Activated naive CD4-positive, alpha-beta T cell treated with anti-CD3 and anti-CD28 coated beads, Interleukin-2, amount 50 U/mL, for 72 hours (primary cell): Measurements from ENCODE around the gene PTX4. TPM values are rescaled to one million over a fixed set of nuclear protein-coding genes. Genes with fewer than 3 reads are reported as not detected.

Source experiments
- ATAC-seq, 2 donors: fragments of 150-1000 bp; cut with Tn5 transposase; 2 replicates each; pipeline ENCODE4 v1.10.0; 2021; ENCODE audit warnings: mild to moderate bottlenecking in 2 of 2, moderate library complexity in 2 of 2
- DNase-seq, 2 donors: peaks; one replicate each; pipeline ENCODE4 v3.0.0; 2021 to 2022; ENCODE audit warnings: low spot score in 2 of 2
- H3K27ac Mint-ChIP-seq, 2 donors: one replicate each; pipeline ENCODE4 v1.8.0; 2022; ENCODE audit warnings: mild to moderate bottlenecking in 2 of 2, mixed read lengths in 2 of 2
- H3K36me3 Mint-ChIP-seq, 2 donors: one replicate each; pipeline ENCODE4 v1.8.0; 2022; ENCODE audit warnings: mixed read lengths in 2 of 2
- H3K9me3 Mint-ChIP-seq, 2 donors: one replicate each; pipeline ENCODE4 v1.8.0; 2022; ENCODE audit warnings: mixed read lengths in 2 of 2
- total RNA-seq, 2 donors: library from RNA; stranded (reverse); gene quantifications; one replicate each; pipeline ENCODE4 v1.2.3, GENCODE V29; 2022

PTX4 gene
- total RNA-seq, 2 donors from 2014 or later: not detected

- H3K9me3 Mint-ChIP-seq: no peaks in the 10 kb centered on the region
- H3K27ac Mint-ChIP-seq: no peak overlapping the region
- H3K36me3 Mint-ChIP-seq: no peaks in the 10 kb centered on the region
- no peak for DNase-seq
- ATAC-seq: no peak
Measured at GRCh38 chr16:1461146-1461545, 27.6 kb downstream of the PTX4 start.

- Mint-ChIP-seq H3K27ac (no peak overlapping the region), H3K9me3 (no peaks in the 10 kb centered on the region), H3K36me3 (no peaks in the 10 kb centered on the region)
- ATAC-seq: no peak
- no peak for DNase-seq
Measured at GRCh38 chr16:1460602-1461138, 28.1 kb downstream of the PTX4 start.

- H3K36me3 Mint-ChIP-seq: no peaks in the 10 kb centered on the region
- no peak for ATAC-seq
Measured at GRCh38 chr16:1459967-1460366, 28.8 kb downstream of the PTX4 start.

GRCh38 chr16:1458977-1459341 is 29.8 kb downstream of the PTX4 start:
- DNase-seq (no peak), ATAC-seq (peak in 1 of 2 donors; percentile 9)
- no peaks in the 10 kb centered on the region for H3K36me3 Mint-ChIP-seq
- H3K9me3 Mint-ChIP-seq: no peaks in the 10 kb centered on the region
- H3K27ac Mint-ChIP-seq: peak overlapping the region; percentile 61 to 76

More at GRCh38 chr16:1459967-1460366, 28.8 kb downstream of the PTX4 start:
- no peak for DNase-seq
- Mint-ChIP-seq H3K9me3 (no peaks in the 10 kb centered on the region), H3K27ac (no peak overlapping the region)

- Mint-ChIP-seq H3K27ac (peak overlapping the region; percentile 61 to 76), H3K36me3 (no peaks in the 10 kb centered on the region), H3K9me3 (no peaks in the 10 kb centered on the region)
- DNase-seq (peak in 1 of 2 donors; percentile 31), ATAC-seq (peak; percentile 82 to 85)
Measured at GRCh38 chr16:1458336-1458976, 30.3 kb downstream of the PTX4 start.

DNA sequence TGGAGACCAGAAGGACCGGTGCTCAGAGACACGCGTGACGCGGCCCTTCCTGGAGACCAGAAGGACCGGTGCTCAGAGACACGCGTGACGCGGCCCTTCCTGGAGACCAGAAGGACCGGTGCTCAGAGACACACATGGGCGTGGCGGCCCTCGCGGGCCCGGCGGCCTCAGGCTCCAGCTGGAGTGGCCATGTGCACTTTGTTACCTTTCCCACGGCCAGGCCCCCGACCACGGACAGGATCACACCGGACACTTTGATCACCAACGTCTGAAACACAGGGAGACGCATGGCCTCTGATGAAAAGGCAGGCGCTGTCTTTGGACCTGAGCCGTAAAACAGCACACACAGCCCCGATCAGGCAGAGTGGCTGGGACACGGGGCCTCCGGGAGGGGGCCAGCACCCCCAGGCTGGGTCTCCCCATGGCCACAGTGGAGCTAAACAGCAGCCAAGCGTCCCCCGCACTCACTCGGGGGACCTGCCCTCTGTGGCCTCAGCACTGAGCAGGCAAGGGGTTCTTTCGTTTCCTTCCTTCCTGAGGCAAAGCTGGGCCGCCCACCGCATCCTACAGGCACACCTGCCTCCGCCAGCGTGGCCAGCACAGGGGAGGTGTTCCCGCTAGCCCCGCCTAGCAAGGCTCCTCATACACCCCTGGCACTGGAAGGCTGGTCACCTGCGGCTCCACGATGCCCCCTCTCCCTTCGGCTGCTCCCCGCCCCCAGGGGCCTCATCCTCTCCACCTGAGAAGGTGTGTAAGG is 31.1 kb downstream of the PTX4 start:
- ATAC-seq (peak in 1 of 2 donors; percentile 12), DNase-seq (no peak)
- Mint-ChIP-seq H3K36me3 (no peaks in the 10 kb centered on the region), H3K27ac (peak overlapping the region in 1 of 2 donors; percentile 76), H3K9me3 (no peaks in the 10 kb centered on the region)

- DNase-seq (no peak), ATAC-seq (no peak)
- Mint-ChIP-seq H3K27ac (no peak overlapping the region), H3K9me3 (no peaks in the 10 kb centered on the region), H3K36me3 (no peaks in the 10 kb centered on the region)
Measured at GRCh38 chr16:1456951-1457350, 31.8 kb downstream of the PTX4 start.

GRCh38 chr16:1455190-1456171 is 33.3 kb downstream of the PTX4 start:
- no peak for ATAC-seq
- no peaks in the 10 kb centered on the region for H3K9me3 Mint-ChIP-seq
- H3K36me3 Mint-ChIP-seq: no peaks in the 10 kb centered on the region
- H3K27ac Mint-ChIP-seq: peak overlapping the region in 1 of 2 donors; percentile 50
- no peak for DNase-seq

- Mint-ChIP-seq H3K9me3 (no peaks in the 10 kb centered on the region), H3K36me3 (no peaks in the 10 kb centered on the region), H3K27ac (no peak overlapping the region)
- DNase-seq (no peak), ATAC-seq (no peak)
Measured at GRCh38 chr16:1454561-1454960, 34.2 kb downstream of the PTX4 start.

DNA sequence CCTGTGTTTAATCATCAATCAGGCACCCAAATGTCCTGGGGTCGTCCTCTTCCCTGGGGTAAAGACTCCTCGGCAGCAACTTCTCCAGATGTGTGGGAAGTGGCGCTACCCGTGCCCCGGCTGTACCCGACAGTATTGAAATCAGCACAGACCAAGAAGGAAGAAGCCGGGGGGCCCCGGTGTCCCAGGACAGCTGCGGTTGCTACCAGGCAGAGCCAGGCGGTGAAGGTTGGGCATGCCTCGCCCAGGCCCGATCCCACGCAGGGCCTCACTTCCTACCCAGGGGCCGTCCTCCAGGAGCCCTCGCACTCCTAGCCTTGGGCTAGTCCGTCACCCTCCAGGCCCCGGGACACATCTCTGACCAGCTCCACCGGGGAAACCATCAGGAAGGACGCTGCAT is 35.4 kb downstream of the PTX4 start:
- Mint-ChIP-seq H3K27ac (peak overlapping the region in 1 of 2 donors; percentile 60), H3K36me3 (no peaks in the 10 kb centered on the region), H3K9me3 (no peaks in the 10 kb centered on the region)
- ATAC-seq (no peak), DNase-seq (no peak)

DNA sequence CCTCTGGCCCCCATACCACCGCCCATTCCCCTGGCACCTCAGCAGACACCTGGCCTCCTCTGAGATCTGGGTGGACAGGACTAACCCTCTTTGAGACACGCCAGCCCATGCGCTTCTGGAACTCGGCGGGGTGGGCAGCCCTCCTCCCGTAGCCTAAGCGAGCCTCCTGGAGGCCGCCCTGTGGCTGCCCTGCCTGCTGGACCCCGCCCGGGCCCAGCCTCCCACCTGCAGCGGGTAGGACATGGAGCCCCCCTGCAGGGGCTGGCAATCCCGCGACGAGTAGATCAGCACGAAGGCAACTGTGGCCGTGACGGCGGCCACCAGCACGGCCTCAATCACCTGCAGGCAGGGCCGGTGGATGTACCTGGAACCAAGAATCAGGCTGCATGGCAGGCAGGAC is 36.2 kb downstream of the PTX4 start:
- ATAC-seq (no peak), DNase-seq (no peak)
- no peak overlapping the region for H3K27ac Mint-ChIP-seq
- H3K36me3 Mint-ChIP-seq: no peaks in the 10 kb centered on the region
- no peaks in the 10 kb centered on the region for H3K9me3 Mint-ChIP-seq

DNA sequence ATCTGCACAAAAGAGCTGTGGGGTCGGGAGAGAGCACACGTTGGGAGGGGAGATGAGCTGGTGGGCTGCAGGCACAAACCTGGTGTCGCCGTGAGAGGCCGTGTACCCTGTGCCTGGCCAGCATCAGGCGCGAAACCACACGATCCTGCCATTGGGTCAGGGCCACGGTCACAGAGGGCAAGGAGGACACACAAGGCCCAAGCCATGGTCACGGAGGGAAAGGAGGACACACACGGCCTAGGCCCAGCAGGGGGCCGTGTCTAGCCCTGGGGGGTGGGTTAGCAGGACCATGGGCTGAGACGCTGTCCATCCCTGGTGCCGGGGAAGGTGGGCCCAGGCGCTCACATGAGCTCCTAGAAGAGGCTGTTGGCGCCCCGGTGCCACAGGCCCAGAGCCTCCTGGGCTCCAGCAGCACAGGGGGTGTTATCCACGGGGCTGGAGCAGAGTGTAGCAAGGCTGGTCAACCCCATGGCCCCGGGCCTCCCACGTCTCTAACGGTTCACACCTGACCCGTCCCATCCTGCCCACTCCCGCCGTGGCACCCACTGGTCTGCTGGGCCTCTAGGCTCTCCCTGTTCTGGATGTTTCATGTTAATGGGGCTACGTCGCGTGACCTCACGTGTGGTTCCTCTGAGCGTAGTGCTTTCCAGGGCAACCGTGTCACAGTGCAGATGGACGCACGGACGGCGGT is 36.9 kb downstream of the PTX4 start:
- no peak overlapping the region for H3K27ac Mint-ChIP-seq
- no peak for ATAC-seq
- no peak for DNase-seq
- no peaks in the 10 kb centered on the region for H3K9me3 Mint-ChIP-seq
- H3K36me3 Mint-ChIP-seq: no peaks in the 10 kb centered on the region

GRCh38 chr16:1450841-1451240 is 37.9 kb downstream of the PTX4 start:
- no peaks in the 10 kb centered on the region for H3K36me3 Mint-ChIP-seq
- no peak overlapping the region for H3K27ac Mint-ChIP-seq
- ATAC-seq (no peak), DNase-seq (no peak)
- no peaks in the 10 kb centered on the region for H3K9me3 Mint-ChIP-seq

DNA sequence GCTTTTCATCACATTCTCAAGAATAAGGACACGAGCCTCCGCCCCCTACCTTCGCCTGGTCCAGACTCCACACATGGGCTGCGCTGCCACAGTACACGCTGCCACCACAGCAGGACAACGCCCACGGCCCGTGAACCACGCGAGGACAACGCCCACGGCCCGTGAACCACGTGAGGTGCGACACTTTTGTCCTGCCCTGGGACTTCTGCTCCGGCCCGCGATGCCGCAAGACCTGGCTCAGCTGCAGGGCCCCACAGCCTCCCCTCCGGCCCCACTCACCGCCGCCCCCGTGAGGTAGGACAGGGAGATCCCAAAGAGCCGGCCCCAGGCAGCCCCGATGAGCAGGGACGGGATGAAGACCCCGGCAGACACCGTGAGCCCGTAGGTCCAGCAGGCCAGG is 38.5 kb downstream of the PTX4 start:
- Mint-ChIP-seq H3K27ac (peak overlapping the region; percentile 50 to 81), H3K9me3 (no peaks in the 10 kb centered on the region), H3K36me3 (no peaks in the 10 kb centered on the region)
- no peak for DNase-seq
- no peak for ATAC-seq

DNA sequence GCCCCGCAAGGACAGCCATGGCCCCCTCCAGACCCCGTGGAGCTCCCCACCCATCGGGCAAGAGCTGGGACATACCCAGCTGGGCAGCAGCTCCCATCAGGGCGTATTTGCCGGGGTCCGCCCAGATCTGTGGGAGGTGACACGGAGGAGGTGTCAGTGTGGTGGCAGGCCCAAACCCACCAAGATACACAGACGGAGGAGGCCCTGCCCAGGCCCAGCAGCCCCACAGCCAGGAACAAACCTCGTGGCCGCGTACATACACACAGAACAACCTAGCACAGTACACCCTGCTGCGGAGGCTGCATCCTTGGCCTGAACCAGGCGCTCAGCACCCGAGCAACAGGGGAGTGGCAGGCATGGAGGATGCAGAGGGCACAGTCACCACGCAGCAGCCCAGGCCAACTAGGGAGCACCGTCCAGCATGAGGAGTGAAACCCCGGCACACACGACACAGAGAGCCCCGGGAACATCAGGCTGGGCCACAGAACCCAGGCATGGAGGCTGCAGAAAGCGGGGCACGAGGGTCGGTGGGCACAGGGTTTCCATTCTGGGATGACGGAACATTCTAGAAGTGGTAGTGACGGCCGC is 39.4 kb downstream of the PTX4 start:
- DNase-seq: no peak
- H3K27ac Mint-ChIP-seq: peak overlapping the region in 1 of 2 donors; percentile 50
- no peaks in the 10 kb centered on the region for H3K36me3 Mint-ChIP-seq
- H3K9me3 Mint-ChIP-seq: no peaks in the 10 kb centered on the region
- ATAC-seq: no peak

DNA sequence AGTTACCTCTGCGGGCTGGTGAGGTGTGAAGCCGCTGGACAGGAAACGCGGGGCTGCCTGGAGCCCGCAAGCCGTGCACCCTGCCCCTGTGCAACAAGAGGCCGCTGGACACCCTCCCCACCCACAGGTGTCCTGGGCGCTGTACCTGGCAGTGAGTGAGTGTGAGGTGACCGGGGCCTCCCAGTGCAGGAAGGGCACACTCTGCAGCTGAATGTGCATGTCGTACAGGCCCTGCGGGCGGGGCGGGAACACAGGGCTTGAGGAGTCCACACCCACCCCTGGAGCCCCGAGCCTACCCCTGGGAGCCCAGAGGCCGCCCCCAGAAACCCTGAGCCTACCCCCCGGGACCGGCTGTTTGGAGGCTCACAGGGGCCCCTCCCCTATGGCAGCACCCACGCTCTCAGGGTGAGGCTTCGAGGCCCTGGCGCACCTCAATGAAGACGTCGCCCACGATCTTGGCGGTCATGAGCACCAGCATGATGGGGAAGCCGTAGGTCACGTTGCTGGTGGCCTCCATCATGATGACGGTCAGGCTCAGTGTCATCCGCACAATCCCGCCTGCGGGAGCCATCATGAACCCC is 40.1 kb downstream of the PTX4 start:
- ATAC-seq (no peak), DNase-seq (no peak)
- Mint-ChIP-seq H3K27ac (peak overlapping the region in 1 of 2 donors; percentile 50), H3K36me3 (no peaks in the 10 kb centered on the region), H3K9me3 (no peaks in the 10 kb centered on the region)
